T-helper 1 cell (primary cell): ENCODE results near the gene GMPR.

Experiments
- DNase-seq, 5 donors: peaks; one replicate each; pipeline ENCODE4 v3.0.0-alpha.2; 2012 to 2020

The GMPR gene

DNA sequence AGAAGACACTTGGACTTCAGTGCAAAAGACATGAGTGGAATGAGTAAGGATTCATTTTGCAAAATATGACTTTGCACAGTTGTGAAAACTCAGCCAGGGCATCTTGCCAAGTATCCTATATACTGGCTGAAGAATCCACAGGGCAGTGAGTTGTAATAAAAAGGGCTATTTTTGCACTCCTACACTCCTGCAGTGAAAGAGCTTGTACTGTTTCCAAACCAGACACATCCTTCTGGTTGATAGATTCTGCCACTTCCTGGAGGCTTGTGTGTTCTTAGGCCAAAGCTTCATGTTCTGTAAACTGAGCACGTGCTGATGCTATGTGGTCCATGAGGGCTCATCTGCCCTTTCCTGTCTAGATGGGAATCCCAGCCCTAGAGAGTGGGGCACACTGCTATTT lies 34.9 kb downstream of the GMPR start:
- no peak for DNase-seq

GRCh38 chr6:16274483-16274882 lies 36.1 kb downstream of the GMPR start:
- no peak for DNase-seq

GRCh38 chr6:16274885-16275589 lies 36.6 kb downstream of the GMPR start:
- no peak for DNase-seq

DNA sequence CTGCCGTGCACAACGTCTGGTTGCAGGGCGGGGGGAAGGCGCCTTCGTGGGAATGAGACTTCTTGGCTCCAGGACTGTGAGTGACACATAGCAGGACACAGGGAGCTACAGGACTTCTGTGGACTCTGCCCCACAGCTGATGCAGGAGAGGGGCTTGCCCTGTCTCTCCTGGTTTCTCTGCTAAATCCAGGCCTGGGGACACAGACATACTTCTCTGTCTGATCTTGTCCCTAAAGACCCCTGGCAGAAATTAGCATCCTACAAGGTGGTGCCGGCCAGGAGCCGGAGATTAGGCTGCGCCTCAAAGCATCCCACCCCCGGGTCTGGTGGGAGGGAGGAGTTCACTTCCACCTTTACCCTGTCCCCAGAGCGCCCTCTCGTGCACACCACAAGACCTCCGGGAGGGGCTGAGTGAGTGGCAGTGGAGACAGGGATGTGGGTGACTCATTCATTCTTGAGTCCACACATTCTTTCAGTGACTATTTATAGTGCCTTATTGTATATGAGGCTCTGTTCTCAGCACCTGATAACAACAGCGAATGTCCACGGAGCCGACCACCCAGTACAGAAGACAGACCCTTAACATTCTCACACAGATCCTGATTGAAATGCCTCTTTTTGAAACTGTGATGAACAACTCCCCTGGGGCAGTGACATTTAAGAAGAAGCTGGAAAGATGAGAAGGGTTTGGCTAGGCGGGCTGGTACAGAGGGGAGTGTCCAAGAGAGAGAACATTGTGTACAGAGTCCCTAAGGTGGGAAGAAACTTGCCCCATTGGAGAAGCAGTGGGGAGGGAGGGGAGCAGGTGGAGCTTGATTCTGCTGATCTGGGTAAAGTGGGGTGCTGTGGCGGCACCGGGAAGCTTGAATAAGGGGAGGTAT lies 39.0 kb downstream of the GMPR start:
- no peak for DNase-seq

DNA sequence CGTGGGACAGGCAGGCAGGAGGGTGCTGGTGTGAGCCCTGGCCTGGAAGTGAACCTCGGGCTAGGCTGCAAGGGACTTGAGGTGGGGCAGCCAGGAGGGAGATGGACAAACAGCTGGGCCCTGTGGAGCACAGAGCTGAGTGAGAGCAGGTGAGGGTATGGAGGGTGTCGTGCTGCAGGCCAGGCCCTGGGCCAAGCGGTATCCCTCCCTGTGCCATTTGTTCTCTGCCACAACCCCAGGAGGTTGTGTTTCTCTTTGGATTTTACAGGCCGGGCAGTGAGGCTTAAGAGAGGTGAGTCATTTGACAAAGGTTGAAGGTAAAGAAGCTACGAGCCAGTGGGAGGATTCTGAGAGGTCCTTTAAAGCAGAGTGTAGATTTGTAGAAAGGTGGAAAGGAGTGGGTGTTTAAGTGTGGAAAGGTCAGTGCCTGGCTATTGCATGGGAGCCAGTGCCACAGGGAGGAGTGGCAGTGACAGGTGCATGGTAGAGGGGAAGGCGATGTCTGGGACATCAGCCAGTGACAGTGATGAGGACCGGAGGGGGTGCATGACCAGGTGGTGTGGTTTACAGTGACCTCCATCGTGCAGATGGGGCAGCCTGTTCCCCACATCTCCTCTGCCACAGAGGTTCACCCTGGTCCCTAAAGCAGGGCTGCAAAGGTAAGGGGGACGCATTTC lies 39.8 kb downstream of the GMPR start:
- no peak for DNase-seq

GRCh38 chr6:16278750-16279149 lies 40.4 kb downstream of the GMPR start:
- DNase-seq = no peak

DNA sequence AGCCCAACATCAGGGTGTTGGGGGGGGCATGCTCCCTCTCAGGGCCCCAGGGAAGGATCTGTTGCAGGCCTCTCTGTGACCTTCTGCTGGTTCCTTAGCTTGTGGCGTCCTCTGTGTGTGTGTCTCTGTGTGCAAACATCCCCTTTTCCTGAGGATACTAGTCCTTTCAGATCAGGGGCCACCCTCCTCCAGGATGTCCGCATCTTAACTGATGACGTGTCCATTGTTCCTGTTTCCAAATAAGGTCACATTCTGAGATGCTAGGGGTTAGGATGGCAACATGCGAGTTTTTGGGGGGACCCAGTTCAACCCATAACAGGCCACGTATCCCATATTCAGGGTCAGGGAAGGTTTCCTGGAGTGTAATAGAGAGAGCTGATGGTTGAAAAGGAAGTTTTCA lies 40.9 kb downstream of the GMPR start:
- DNase-seq = no peak

DNA sequence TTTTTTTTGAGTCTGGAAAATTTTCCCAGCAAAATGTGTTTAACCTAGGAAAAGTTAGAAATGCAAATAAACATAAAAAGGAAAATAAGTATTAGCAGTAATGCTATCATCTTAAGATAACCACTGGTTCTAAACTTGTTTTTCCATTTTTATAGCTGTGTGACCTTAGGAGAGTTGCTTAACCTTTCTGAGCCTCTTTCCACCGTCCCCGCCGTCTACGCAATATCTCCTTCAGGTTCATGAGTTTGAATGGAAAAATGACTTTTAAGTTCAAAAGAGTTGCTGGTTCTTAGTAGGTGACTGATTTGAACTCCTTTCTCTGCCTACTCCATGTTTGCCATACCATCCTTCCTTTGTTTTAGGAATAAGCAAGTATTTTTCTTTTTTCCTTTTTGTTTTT lies 44.0 kb downstream of the GMPR start:
- DNase-seq = no peak

DNA sequence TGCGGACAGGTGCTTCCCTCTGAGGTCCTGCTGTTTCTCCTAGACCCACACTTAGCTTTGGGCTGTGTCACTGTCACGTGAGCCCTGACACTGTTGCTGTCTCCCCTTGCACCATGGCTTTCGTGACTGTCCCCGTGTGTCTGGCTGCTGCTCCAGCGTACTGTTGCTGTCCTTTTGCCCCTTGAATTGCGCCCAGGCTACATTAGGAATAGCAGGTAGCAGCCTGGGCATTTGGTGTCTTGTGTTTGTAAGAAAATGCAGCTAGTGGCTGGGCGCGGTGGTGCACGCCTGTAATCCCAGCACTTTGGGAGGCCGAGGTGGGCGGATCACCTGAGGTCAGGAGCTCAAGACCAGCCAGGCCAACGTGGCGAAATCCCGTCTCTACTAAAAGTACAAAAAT lies 46.1 kb downstream of the GMPR start:
- no peak for DNase-seq

DNA sequence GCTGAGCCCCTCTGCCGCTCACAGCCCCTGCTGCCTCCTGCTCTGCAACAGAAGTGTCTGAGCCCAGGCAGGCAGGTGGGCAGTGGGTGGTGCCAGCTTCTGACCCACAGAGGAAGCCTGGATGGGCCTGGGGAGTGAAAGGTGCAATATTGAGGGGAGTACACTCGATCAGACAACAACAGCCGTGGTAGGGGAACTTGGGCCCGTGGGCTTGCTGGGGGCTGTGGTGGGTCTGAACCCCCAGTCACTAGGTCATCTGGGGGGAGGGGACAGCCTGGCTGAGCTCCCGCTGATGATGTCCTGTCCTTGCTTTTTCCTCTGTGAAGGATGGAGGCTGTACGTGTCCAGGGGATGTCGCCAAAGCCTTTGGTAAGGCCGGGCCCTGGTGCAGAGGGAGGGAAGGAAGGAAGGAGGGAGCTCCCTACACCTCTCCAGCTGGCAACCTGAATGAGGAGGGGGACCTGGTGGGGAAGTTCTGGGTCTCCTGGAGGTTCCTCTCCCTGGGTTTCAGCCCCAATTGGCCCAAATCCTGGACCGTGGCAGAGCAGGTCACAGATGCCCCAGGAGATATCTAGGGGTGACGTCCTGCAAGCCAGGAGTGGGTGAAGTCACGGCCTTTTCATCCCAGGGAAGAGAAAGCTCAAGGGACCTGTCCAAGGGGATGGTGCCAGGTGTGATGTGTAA lies 47.2 kb downstream of the GMPR start:
- DNase-seq = no peak

DNA sequence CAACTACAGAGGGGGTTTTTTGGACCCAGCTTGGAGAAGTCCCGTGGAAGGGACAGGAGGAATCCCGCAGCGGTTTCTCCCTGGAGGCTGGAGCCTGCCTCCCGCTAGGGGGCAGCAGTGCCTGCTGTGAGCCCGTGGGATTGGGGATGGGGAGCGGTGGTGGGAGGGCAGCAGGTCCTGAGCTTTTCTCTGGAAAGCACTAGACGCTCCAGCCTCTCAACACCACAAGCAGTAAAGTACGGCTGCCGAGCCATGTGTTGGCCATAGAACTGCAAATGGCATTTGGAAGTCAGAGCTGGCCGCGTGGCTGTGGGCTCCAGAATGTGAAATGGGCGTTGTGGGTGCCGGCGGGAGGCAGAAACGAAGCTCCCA lies 47.8 kb downstream of the GMPR start:
- peak in 1 of 5 donors; percentile 5 for DNase-seq

GRCh38 chr6:16288163-16288562 lies 49.8 kb downstream of the GMPR start:
- DNase-seq = no peak

DNA sequence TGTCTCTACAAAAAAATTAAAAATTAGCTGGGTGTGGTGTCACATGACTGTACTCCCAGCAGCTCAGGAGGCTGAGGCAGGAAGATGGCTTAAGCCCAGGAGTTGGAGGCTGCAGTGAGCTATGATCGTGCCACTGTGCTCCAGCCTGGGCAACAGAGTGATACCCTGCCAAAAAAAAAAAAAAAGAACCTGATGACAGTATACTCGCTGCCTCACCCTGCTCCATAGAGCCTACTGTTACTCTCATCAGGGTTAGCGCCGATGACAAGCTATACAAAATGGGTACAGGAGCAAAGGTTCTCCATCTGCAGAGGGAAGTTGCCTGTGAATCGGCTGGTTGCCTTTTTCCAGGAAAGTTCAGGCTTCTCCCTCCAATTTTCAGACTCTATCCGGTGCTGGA lies 53.4 kb downstream of the GMPR start:
- DNase-seq = no peak

DNA sequence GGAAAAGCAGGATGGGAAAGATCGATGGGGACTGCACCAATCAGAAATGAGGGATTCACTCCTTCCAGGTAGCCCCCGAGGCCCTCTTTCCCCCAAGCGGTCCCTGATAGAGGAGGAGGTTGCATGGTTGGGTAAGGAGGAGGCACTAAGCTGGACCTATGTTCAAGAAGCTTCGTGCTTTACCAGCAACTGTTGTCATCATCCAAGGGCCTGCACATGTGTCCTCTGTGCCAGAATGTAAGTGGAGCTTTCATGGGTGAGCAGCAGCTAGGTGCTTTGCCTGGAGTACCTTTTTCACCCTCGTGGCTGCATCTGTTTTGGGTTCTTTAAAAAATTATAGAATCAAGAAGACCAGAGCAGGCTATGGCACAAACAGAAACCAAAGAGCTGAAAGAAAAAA lies 54.0 kb downstream of the GMPR start:
- DNase-seq = no peak

- DNase-seq = no peak
Observed at GRCh38 chr6:16292942-16293341, 54.6 kb downstream of the GMPR start.

DNA sequence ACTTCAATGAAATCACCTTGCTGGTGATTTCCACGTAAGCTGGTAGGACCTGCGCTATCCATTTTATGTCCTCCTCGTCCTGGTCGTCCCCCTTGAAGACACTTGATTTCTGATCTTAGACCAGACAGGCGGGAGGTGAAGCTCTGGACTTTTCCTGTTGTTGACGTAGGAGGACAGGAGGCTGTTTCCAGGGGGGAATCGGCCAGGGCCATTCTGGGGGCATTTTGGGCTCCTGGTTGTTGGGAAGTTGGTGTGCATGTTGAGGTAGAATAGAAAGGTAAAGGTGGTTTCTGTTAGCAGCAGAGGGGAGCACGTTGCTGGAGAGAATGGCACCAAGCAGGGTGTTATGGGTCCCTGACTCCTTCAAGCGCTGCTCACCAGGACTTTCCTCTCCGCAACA lies 56.0 kb downstream of the GMPR start:
- no peak for DNase-seq

DNA sequence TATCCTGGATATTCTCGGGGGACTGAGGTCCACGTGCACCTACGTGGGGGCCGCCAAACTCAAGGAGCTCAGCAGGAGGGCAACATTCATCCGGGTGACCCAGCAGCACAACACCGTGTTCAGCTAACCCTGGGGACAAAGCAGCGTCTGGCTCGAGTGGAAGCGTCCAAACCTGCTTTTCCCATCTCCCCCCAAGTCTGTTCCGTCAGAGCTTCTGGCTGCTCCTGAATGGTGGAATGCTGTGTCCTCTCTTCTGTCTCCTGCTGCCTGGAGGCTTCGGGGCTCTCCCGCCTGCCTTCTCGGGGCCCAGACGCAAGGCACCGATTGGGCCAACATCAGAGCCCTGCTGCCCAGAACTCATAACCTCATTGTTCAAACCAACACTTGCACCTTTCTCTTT lies 56.7 kb downstream of the GMPR start:
- DNase-seq = no peak

DNA sequence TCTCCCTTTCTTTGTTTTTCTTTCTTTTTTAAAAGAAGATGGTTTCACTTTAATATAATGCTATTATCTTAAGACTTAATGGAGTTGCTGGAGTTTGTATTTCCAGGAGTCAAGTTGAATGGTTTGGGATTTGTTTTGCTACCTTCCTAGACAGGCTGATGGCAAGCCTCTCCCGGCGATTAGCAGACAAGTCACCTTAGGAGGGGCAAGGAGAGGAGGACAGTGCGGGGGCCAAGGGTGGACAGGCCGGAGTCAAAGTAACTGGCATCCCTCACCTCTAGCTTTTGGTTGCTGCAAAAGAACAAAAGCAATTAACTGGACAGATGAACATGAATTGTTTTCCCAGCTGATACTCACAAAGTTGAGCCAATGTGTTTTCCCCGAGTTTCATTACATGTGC lies 57.1 kb downstream of the GMPR start:
- DNase-seq = no peak

- no peak for DNase-seq
Observed at GRCh38 chr6:16296061-16296670, 57.8 kb downstream of the GMPR start.

GRCh38 chr6:16299861-16300260 lies 61.5 kb downstream of the GMPR start:
- no peak for DNase-seq

DNA sequence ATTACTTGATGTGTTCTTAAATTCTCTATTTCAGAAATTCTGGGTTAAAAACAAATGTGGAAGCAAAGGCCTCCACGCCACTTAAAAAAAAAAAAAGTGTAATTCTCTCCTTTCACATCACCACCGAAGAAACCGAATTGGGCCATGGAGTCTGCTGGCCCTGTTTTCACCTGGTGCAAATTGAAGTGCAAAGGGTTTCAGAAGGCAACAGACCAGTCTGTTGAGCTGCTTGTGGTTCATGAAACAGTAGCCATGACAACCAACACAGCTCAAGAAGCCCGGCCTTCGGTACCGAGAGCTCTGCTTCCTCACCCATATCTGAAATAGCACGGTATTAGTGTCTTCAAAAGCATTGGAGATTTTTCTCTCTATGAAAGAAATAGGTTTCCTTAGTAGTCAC lies 63.1 kb downstream of the GMPR start:
- DNase-seq = no peak

DNA sequence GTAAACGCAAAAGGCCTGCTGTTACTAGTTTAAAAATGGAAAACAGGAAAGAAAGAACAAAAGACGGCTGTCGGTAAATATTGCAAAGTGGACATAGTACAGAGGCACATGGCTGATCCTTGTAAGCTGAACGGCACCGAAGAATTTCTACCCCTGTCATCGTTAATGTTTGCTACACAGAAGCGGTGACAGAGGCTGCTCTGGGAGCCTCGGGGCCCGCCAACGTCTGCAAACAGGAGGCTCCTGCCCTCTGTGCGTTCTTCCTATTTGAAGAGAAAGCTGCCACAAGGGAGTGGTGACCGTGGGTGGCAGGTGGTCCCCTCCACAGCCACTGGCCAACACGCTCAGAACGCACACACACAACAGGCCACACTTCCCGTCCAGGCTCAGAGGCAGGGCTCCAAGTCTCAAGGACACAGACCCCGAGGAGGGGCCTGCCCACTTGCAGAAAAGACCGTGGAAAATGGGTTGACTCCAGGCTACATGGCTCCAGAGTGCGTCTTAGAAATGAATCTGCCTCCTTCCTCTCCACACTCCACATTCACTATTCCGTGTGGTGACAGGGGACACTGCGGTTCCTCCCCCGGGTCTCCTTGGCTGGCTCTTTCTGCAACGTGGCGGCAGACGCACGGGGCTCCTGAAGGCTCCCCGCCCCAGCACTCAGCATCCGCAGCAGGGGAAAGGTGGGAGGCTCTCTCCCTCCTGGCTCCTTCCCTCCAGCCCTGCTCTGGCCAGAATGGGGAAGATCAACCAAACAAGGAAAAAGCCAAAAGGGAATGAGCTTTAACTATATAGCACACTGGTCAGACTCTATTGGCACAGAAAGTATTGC lies 64.5 kb downstream of the GMPR start:
- no peak for DNase-seq
